Measurements from ENCODE around the gene STXBP1. TPM values are rescaled to one million over a fixed set of nuclear protein-coding genes. Genes with fewer than 3 reads are reported as not detected.

STXBP1 gene
- total and polyA plus RNA-seq, 2 of the 8 experiments (the other 6 are each of a cell fraction or from before 2014, with no cell fraction given): 11.5 to 60.9 TPM

DNA sequence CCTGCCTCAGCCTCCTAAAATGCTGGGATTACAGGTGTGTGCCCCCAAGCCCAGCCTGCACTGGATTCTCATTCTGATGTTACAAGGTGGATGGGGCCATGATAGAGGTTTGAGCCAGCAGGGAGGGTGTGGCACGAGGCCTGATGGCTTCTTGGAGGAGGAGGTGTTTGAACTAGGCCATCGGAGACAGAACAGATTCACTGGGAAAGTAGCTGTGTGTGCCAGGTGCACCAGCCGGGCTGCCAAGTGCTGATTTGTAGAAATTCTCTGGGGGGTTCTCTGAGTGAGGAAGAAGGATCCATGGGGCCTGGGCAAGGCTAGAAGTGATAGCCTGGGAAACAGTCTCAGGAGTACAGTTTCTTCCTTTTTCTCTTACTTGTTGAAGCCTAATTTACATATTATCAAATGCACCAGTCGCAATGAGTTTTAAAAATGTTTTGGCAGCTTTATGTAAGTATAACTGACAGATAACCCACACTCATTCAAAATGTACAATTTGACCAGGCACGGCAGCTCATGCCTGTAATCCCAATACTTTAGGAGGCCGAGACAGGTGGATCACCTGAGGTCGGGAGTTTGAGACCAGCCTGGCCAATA lies 31.1 kb upstream of the STXBP1 start:
- 92% methylated on average over 7 of the region's 7 CpGs; no CpG with 5 or more reads in 1 of the 2 experiments for WGBS, 2 experiments (ENCODE audit: extremely low coverage in 1 of 2, insufficient coverage in 1 of 2, insufficient read length in 1 of 2, insufficient replicate concordance in 2 of 2, low coverage in 1 of 2, low lambda C conversion rate in 2 of 2, missing lambda C conversion rate in 1 of 2)
- Histone ChIP-seq H3K36me3 (ENCODE audit: control insufficient read depth in 2 of 4, insufficient read depth in 4 of 4, low read length in 3 of 4) (no peaks in the 10 kb centered on the region), H3K56ac (replicated peaks; ENCODE audit: insufficient read length, low read depth, low read length) (no peak overlapping the region), H3K4me1 (replicated peaks in 1 of 4; ENCODE audit: control insufficient read depth in 3 of 4, insufficient read depth in 4 of 4, low read length in 3 of 4) (peaks cover 0 to 11% (median 8%) of the 10 kb centered on the region in 4 experiments; a peak in 6 of 7 replicates), H2BK12ac (ENCODE audit: low read depth, low read length) (no peak overlapping the region), H2BK5ac (ENCODE audit: low read depth, low read length) (no peak overlapping the region), H4K8ac (ENCODE audit: extremely low read depth, insufficient read depth, low read length) (no peak overlapping the region), H3K79me1 (ENCODE audit: low read depth, low read length) (no peaks in the 10 kb centered on the region), H3K79me2 (ENCODE audit: control insufficient read depth in 1 of 2, insufficient read depth in 2 of 2, low read length in 2 of 2) (no peaks in the 10 kb centered on the region), H3K14ac (ENCODE audit: insufficient read length) (no peak overlapping the region), H3K4me2 (ENCODE audit: insufficient read depth in 1 of 2, low read depth in 2 of 2, low read length in 2 of 2) (no peak overlapping the region), H3K27ac (ENCODE audit: low read depth, low read length) (no peak overlapping the region), H2AFZ (ENCODE audit: low read length) (no peak overlapping the region), H3K4ac (replicated peaks; ENCODE audit: insufficient read length, low read depth, low read length) (no peak overlapping the region), H3K4me3 (ENCODE audit: extremely low read depth in 1 of 4, insufficient read depth in 2 of 4, low read depth in 3 of 4, low read length in 4 of 4) (no peak overlapping the region), H3K18ac (ENCODE audit: extremely low read depth, low read length) (no peak overlapping the region), H3K9ac (replicated peaks in 1 of 4; ENCODE audit: extremely low read depth in 1 of 4, low read depth in 3 of 4, low read length in 3 of 4) (no peak overlapping the region), H2BK20ac (ENCODE audit: low read length) (no peak overlapping the region), H4K91ac (replicated peaks; ENCODE audit: insufficient read length, low read length) (no peak overlapping the region), H4K20me1 (replicated peaks in 1 of 2; ENCODE audit: control insufficient read depth in 1 of 2, insufficient read depth in 2 of 2, low read length in 2 of 2) (peaks cover 0 to under 1% of the 10 kb centered on the region in 2 experiments), H3K27me3 (replicated peaks in 1 of 4; ENCODE audit: control insufficient read depth in 3 of 4, extremely low read depth in 1 of 4, insufficient read depth in 3 of 4, low read length in 3 of 4) (no peaks in the 10 kb centered on the region), H3K9me3 (ENCODE audit: insufficient read depth in 2 of 2, low read depth in 1 of 2, low read length in 1 of 2) (no peaks in the 10 kb centered on the region), H3K23me2 (ENCODE audit: low read depth, low read length) (peaks cover under 1% of the 10 kb centered on the region; the same call in 1 of the 2 replicates), H2AK5ac (ENCODE audit: low read depth, low read length) (no peak overlapping the region), H4K5ac (ENCODE audit: insufficient read length, low read depth, low read length) (no peak overlapping the region), H3K23ac (ENCODE audit: insufficient read length) (no peak overlapping the region), H2BK15ac (ENCODE audit: low read length) (no peak overlapping the region), H2BK120ac (replicated peaks; ENCODE audit: low read depth, low read length) (no peak overlapping the region)
- POLR2A ChIA-PET (ENCODE audit: partially characterized antibody): interaction anchor here (0.8 to 1.3 kb wide), 2 partner anchors 8 to 130 kb away, joined by 3 to 5 read pairs; partner anchors contain the start of genes LRSAM1 and RPL12
- FAIRE-seq (no peak), DNase-seq (ENCODE audit: low read depth in 1 of 2, low spot score in 2 of 2) (no peak)
- TF ChIP-seq YY1 (IDR thresholded peaks at IDR 0.05; ENCODE audit: low read depth, low read length): no peak
- TF ChIP-seq, protein P1, sequence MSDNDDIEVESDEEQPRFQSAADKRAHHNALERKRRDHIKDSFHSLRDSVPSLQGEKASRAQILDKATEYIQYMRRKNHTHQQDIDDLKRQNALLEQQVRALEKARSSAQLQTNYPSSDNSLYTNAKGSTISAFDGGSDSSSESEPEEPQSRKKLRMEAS (IDR thresholded peaks at IDR 0.05): no peak
- TF ChIP-seq RFX5 (IDR thresholded peaks at IDR 0.05; ENCODE audit: borderline replicate concordance, low read depth, low read length): no peak
- no peak for TF ChIP-seq TBP (IDR thresholded peaks at IDR 0.05; ENCODE audit: low read depth, low read length)
- TF ChIP-seq, protein P2, sequence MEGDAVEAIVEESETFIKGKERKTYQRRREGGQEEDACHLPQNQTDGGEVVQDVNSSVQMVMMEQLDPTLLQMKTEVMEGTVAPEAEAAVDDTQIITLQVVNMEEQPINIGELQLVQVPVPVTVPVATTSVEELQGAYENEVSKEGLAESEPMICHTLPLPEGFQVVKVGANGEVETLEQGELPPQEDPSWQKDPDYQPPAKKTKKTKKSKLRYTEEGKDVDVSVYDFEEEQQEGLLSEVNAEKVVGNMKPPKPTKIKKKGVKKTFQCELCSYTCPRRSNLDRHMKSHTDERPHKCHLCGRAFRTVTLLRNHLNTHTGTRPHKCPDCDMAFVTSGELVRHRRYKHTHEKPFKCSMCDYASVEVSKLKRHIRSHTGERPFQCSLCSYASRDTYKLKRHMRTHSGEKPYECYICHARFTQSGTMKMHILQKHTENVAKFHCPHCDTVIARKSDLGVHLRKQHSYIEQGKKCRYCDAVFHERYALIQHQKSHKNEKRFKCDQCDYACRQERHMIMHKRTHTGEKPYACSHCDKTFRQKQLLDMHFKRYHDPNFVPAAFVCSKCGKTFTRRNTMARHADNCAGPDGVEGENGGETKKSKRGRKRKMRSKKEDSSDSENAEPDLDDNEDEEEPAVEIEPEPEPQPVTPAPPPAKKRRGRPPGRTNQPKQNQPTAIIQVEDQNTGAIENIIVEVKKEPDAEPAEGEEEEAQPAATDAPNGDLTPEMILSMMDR (IDR thresholded peaks at IDR 0.05; ENCODE audit: control extremely low read depth in 1 of 3, insufficient read depth in 1 of 3, low read depth in 1 of 3, low read length in 3 of 3): no peak
- CTCF ChIA-PET (ENCODE audit: partially characterized antibody): interaction anchor here (0.6 to 8.3 kb wide), 14 partner anchors 9 to 269 kb away, joined by 3 to 61 read pairs (median 4); no protein-coding TSS in a partner anchor
